ENCODE data around the gene CNTNAP5. TPM values are rescaled to one million over a fixed set of nuclear protein-coding genes. Genes with fewer than 3 reads are reported as not detected.

CNTNAP5 gene
- total and polyA plus RNA-seq, 2 of the 13 experiments (the other 11 are each of a cell fraction or from before 2014, with no cell fraction given): not detected

GRCh38 chr2:124048664-124049063 is 23.6 kb downstream of the CNTNAP5 start:
- H3K9me3 ChIP-seq (ENCODE audit: low read length): no peaks in the 10 kb centered on the region
- no peaks in the 10 kb centered on the region for H3K4me1 ChIP-seq (ENCODE audit: insufficient read depth, low read length)
- 1% methylated on average over 2 of the region's 2 CpGs for WGBS (ENCODE audit: low lambda C conversion rate)
- DNase-seq (ENCODE audit: low spot score) (no peak), FAIRE-seq (no peak), ATAC-seq (no peak)
- POLR2A ChIA-PET: no interaction called here
- in situ Hi-C loops (cut with HindIII; ENCODE audit: extremely low pct_ligation_motif_present, low pct_unique_long_range_greater_than_20kb): no loop called here
- TF ChIP-seq CEBPB (IDR thresholded peaks at IDR 0.05; ENCODE audit: borderline replicate concordance, low read depth, low read length): peak; percentile 15; the same call in 1 of the 2 replicates
- no peak for TF ChIP-seq ZBTB46 (CRISPR knock-in tag; IDR thresholded peaks at IDR 0.05; ENCODE audit: borderline replicate concordance)
- no peak overlapping the region for H2AFZ ChIP-seq (ENCODE audit: low read length)
- H3K4me3 ChIP-seq (replicated peaks in 1 of 3; ENCODE audit: insufficient read depth in 1 of 3, low read depth in 2 of 3, low read length in 3 of 3): no peak overlapping the region
- CTCF ChIA-PET (ENCODE audit: low intra/inter-chr PET ratio, low total read pairs): no interaction called here
- H3K27ac ChIP-seq (ENCODE audit: extremely low read length, insufficient read depth, low read length): no peak overlapping the region
- intact Hi-C loops (cut with micrococcal nuclease; ENCODE audit: unreplicated experiment): no loop called here
- H3K9ac ChIP-seq (ENCODE audit: insufficient read depth, low read depth, low read length): no peak overlapping the region
- H3K4me2 ChIP-seq (ENCODE audit: low read depth, low read length): no peak overlapping the region
- H3K36me3 ChIP-seq (replicated peaks in 1 of 2; ENCODE audit: control insufficient read depth in 1 of 2, insufficient read depth in 2 of 2, low read length in 2 of 2): no peaks in the 10 kb centered on the region
- BruUV-seq (replicated peaks): no TSS peak
- H3K79me2 ChIP-seq (ENCODE audit: insufficient read depth, low read length): no peaks in the 10 kb centered on the region
- H4K20me1 ChIP-seq (ENCODE audit: insufficient read depth, low read length): no peaks in the 10 kb centered on the region
- H3K27me3 ChIP-seq (ENCODE audit: control insufficient read depth in 1 of 2, insufficient read depth in 2 of 2, low read length in 2 of 2): no peaks in the 10 kb centered on the region

- ATAC-seq (no peak), DNase-seq (ENCODE audit: low spot score) (no peak), FAIRE-seq (no peak)
- no peaks in the 10 kb centered on the region for H3K36me3 ChIP-seq (replicated peaks in 1 of 2; ENCODE audit: control insufficient read depth in 1 of 2, insufficient read depth in 2 of 2, low read length in 2 of 2)
- no peak overlapping the region for H3K27ac ChIP-seq (ENCODE audit: extremely low read length, insufficient read depth, low read length)
- H4K20me1 ChIP-seq (ENCODE audit: insufficient read depth, low read length): no peaks in the 10 kb centered on the region
- H3K9me3 ChIP-seq (ENCODE audit: low read length): no peaks in the 10 kb centered on the region
- H3K4me3 ChIP-seq (replicated peaks in 1 of 3; ENCODE audit: insufficient read depth in 1 of 3, low read depth in 2 of 3, low read length in 3 of 3): no peak overlapping the region
- no peak overlapping the region for H3K9ac ChIP-seq (ENCODE audit: insufficient read depth, low read depth, low read length)
- no peak overlapping the region for H3K4me2 ChIP-seq (ENCODE audit: low read depth, low read length)
- H3K79me2 ChIP-seq (ENCODE audit: insufficient read depth, low read length): no peaks in the 10 kb centered on the region
- ChIA-PET POLR2A (no interaction called here), CTCF (ENCODE audit: low intra/inter-chr PET ratio, low total read pairs) (no interaction called here)
- BruUV-seq (replicated peaks): no TSS peak
- no peak overlapping the region for H2AFZ ChIP-seq (ENCODE audit: low read length)
- TF ChIP-seq ZNF3 (CRISPR knock-in tag; IDR thresholded peaks at IDR 0.05): no peak
- no peak for TF ChIP-seq SIX4 (CRISPR knock-in tag; IDR thresholded peaks at IDR 0.05)
- TF ChIP-seq PHF8 (CRISPR knock-in tag; IDR thresholded peaks at IDR 0.05): no peak
- H3K4me1 ChIP-seq (ENCODE audit: insufficient read depth, low read length): no peaks in the 10 kb centered on the region
- 35% methylated on average over 4 of the region's 4 CpGs for WGBS (ENCODE audit: low lambda C conversion rate)
- no peaks in the 10 kb centered on the region for H3K27me3 ChIP-seq (ENCODE audit: control insufficient read depth in 1 of 2, insufficient read depth in 2 of 2, low read length in 2 of 2)
- in situ Hi-C loops (cut with HindIII; ENCODE audit: extremely low pct_ligation_motif_present, low pct_unique_long_range_greater_than_20kb) (no loop called here), intact Hi-C loops (cut with micrococcal nuclease; ENCODE audit: unreplicated experiment) (no loop called here)
Measured at GRCh38 chr2:124049136-124049535, 24.0 kb downstream of the CNTNAP5 start.
